GM21367 (cell line): Measurements from ENCODE around the gene HCN2.

Experiments
- ATAC-seq: cut with Tn5 transposase; IDR thresholded peaks from one replicate; pipeline ENCODE4 v1.9.1; 2021; ENCODE audit not compliant: unreplicated experiment

Gene HCN2

DNA sequence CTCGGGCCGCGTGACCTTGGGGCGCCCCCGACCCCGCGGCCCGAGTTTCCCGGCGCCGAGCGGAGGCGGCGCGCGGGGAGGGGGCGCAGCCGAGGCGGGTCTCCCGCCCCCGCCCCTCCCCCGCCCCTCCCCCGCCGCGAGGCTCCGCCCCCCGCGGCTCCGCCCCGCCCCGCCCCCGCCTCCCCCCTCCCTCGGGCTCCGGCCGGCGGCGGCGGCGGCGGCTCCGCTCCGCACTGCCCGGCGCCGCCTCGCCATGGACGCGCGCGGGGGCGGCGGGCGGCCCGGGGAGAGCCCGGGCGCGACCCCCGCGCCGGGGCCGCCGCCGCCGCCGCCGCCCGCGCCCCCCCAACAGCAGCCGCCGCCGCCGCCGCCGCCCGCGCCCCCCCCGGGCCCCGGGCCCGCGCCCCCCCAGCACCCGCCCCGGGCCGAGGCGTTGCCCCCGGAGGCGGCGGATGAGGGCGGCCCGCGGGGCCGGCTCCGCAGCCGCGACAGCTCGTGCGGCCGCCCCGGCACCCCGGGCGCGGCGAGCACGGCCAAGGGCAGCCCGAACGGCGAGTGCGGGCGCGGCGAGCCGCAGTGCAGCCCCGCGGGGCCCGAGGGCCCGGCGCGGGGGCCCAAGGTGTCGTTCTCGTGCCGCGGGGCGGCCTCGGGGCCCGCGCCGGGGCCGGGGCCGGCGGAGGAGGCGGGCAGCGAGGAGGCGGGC, at the start of gene HCN2:
Gene HCN2, plus strand, starts transcription at position 189 of the 703 bp plus-strand sequence. Its CDS starts 65 bp downstream, at position 254.
- ATAC-seq = no peak

DNA sequence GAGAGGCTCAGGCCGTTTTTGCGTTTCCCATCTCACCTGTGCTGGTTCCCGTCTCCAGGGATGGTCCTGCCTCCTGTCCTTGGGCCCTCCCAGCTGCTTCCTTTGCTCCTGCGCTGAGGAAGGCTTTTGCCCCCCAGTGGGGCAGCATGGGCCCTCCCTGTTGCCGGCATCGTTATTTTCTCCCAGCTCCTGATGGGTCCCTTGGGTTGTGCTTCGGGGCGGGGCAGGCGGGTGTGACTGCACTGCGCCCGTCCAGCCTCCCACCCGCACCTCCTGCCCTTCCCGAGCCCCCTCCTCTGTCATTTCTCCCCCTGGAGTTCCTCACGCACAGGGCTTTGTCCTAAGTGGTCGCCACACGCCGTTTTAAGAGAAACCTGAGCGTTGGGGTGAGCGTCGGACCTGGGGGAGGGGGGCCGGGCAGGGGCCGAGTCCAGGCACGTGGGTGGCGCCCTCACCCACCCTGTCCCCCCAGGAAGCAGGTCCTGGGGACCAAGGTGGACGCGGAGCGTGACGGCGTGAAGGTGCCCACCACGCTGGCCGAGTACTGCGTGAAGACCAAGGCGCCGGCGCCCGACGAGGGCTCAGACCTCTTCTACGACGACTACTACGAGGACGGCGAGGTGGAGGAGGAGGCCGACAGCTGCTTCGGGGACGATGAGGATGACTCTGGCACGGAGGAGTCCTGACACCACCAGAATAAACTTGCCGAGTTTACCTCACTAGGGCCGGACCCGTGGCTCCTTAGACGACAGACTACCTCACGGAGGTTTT, 48.6 kb upstream of the HCN2 start:
- no peak for ATAC-seq

DNA sequence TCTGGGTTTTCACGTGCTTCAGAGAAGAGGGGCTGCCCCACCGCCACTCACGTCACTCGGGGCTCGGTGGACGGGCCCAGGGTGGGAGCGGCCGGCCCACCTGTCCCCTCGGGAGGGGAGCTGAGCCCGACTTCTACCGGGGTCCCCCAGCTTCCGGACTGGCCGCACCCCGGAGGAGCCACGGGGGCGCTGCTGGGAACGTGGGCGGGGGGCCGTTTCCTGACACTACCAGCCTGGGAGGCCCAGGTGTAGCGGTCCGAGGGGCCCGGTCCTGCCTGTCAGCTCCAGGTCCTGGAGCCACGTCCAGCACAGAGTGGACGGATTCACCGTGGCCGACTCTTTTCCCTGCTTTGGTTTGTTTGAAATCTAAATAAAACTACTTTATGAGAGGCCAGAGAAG, 48.0 kb upstream of the HCN2 start:
- no peak for ATAC-seq

DNA sequence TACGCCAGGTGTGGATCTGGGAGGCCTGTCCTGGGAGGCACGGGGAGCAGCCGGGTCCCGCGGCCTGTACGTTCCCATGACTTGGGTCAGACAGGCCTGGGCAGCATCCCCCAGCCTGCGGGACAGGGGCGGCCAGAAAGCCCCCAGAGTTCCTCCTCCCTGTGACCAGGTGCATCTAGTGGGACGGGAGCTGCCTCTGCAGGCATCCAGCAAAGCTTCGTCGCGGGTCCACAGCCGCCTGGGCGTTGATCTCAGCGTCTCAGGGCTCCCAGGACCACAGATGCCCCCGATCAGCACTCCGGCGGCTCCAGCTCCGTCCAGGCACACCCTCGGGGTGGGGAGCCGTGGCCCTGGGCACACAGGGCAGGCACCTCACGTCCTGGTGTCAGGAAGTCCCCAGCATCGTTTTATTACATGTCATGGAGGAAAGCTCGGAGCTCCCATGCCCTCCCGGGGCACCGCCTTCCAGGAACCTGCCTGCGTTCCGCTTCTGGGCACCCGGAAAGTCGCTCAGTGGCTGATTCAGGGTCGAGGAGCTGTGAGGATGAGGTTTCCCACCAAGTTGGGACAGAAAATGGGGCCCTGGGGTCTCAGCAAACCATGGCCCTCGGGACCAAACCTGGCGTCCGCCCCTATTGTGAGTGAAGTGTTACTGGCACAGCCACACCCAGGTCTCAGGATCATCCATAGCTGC, 47.4 kb upstream of the HCN2 start:
- no peak for ATAC-seq

DNA sequence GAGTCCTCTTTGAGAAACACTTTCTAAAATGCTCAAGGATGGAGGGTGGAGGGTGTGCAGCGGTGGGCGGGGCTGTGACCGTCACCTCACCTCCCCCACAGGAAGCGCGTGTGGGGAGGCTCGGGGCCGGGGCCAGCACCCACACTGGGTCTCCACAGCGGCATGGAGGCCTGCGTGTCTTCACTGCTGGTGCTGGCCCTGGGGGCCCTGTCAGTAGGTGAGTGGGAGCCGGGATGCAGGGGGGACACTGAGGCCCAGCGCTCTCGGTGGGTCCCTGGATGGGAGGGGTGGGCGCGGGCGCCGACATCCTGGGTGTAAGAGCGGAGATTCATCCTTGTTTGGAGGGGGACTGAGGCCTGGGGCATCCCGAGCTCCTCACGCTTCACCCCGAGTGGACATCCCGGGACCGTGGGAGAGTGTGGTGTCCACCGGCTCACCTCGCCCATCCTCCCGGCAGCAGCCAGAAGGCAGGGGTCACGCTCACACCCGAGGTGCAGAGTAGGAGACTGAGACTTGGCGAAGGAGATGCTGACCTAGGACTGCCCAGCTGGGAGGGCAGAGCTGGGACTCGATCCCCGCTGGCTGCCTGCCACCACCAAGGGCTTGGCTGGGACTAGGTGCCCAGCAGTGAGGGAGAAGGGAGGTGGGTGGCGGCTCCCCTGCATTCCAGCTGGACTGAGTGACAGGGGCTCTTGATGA, 45.6 kb upstream of the HCN2 start, which contains the start of gene GZMM:
Gene GZMM, plus strand, starts transcription at position 144 of the 699 bp plus-strand sequence. Its CDS starts 19 bp downstream, at position 163.
- no peak for ATAC-seq

DNA sequence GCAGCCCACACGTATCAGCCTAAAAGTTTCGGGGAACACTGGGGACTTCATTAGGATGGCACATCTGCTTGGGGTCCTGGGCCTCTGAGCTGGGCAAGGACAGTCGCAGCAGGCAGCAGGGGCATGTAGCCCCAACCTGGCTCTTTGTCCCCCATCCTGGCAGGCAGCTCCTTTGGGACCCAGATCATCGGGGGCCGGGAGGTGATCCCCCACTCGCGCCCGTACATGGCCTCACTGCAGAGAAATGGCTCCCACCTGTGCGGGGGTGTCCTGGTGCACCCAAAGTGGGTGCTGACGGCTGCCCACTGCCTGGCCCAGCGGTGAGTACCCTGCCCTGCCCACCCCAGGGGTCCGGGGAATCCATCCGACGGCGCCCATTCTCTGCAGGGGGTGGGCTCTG, 42.6 kb upstream of the HCN2 start:
- ATAC-seq = no peak

DNA sequence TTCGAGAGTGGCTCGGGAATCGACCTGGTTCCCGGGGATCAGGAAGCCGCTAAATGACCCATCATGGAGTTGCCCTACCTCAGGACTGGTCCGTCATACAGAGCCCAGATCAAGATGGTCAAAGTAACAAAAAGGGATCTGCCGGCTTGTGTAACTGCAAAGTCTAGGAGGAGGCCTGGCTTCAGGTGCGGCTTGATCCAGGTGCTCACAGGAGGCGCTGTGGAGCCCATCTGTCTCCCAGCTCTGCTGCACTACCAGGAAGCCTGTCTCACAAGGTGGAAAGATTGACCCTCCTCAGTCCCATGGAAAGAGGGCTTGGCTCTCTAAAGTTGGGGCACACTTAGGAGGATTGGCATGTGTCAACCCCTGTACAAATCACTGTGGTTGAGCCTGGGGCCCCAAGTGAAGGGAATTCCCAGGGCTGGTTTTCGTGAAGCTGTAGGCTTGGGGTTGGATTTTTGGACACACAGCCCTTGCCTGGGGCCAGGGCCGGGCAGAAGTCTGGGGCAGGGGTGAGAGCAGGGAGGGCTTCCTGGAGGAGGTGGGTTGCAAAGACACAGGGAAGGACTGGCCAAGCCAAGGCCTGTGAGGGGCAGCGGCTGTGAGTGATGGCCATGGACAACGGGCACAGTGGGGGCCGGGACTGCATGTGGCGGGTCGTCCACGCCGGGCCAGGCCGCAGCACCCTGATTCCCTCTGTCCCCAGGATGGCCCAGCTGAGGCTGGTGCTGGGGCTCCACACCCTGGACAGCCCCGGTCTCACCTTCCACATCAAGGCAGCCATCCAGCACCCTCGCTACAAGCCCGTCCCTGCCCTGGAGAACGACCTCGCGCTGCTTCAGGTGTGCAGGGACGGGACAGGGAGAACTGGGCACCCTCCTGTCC, 41.6 kb upstream of the HCN2 start:
- ATAC-seq = no peak

DNA sequence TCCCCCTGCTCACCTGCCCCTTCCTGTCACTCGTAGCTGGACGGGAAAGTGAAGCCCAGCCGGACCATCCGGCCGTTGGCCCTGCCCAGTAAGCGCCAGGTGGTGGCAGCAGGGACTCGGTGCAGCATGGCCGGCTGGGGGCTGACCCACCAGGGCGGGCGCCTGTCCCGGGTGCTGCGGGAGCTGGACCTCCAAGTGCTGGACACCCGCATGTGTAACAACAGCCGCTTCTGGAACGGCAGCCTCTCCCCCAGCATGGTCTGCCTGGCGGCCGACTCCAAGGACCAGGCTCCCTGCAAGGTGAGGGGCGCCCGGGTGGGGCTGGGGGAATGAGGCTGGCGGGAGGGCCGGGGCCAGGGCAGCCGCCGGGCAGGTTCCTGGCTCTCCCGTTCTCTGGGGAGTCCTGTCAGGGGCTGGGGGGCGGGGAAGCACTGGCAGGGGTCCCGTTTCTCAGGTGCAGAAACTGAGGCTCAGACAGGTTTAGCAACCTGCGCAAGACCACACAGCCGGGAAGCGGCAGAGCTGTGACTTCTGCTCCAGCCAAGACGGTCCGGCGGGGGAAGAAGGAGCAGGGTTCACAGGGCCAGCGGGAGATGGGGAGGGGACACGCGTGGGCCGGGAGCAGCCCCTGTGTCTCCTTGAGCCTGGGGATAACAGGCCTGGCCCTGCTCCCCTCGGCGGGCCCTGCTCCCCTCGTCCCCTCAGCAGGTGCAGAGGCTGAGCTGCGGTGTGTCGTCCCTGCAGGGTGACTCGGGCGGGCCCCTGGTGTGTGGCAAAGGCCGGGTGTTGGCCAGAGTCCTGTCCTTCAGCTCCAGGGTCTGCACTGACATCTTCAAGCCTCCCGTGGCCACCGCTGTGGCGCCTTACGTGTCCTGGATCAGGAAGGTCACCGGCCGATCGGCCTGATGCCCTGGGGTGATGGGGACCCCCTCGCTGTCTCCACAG, 40.5 kb upstream of the HCN2 start:
- ATAC-seq = no peak

DNA sequence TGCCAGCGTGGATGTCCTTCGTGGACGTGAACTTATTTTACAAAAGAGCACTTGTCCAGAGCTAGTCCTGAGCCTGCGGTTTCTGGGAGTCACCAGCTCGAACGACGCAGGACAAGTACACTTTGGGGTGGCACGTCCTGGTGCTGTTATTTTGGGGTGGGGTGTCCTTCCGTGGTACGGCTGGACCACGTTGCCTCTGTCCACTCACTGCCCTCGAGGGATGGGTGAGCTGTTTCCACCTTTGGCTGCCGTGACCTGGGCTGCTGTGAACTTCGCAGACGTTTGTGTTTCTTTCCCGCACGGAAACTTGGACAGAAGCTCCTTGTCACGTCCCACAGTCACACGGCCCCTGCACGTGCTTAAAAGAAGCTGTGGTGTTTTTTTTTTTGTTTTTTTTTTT, 34.9 kb upstream of the HCN2 start:
- ATAC-seq = no peak

DNA sequence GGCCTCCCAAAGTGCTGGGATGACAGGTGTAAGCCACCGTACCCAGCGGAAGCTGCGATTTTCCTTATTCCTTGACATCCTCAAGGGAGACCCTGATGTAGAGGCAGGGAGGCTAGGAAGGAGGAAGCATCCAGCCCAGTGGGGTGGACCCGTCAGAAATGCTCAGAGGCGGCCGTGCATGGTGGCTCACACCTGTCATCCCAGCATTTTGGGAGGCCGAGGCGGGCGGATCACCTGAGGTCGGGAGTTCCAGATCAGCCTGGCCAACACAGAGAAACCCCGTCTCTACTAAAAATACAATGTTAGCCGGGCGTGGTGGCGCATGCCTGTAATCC, 34.2 kb upstream of the HCN2 start:
- no peak for ATAC-seq

DNA sequence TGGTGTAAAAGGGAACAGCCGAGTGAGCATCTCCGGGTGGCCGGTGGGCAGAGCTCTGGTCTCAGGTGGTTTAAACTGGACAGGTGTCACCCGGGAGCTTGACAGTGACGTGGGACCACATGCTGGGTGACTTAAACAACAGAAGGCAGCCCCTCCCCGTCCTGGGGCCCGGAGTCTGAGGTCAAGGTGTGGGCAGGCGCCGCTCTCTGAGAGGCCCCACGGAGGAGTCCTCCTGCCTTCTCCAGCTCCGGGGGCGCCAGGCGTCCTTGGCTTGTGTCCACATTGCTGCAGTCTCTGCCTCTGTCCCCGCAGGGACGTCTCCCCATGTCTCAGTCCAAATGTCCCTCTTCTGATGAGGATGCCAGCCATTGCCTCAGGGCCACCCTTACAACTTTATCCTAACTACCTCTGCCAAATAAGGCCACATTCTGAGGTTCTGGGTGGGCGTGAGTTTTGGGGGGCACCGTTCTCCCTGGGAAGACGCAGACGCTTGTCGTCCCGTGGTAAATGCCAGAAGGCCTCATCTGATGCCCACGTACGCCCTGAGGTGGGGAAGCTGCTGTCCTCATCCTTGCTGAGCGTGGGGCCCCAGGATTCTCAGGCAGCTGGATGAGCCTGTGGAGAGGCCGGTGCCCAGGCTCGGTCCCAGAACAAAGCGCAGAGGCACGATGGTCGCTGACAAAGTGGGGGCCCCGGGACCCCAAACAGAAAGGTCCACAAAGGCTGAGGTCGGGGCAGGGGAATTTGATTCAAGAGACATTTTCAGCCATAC, 32.9 kb upstream of the HCN2 start:
- no peak for ATAC-seq

DNA sequence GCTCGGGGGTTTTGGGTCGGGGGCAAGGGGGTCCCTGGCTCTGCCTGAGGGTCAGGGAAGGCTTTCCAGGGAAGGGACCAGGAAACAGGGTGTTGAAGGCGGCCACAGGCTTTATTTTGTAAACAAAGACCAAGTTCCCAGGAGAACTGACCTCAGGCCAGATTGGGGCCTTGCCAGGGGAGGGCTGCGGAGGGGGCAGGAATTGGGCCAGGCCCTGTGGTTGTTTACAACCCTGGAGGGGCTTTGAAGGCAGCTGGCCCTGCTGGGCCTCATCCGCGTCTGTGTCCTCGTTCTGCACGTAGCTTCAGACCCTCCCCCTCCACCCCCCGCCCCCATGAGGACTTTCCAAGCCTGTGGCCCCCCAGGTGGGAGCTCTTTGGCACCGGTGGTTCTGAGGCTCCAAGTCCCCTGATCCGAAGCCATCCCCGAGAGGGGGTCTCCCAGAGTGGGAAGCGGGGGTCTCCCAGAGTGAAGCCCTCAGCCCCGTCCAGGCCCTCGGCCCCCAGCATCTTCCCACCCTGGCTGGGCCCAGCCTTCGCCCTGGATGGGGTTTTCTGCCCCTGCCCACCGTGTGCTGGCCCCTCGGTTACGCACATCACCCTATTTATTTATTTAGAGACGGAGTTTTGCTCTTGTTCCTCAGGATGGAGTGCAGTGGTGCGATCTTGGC, 30.8 kb upstream of the HCN2 start:
- ATAC-seq = no peak

DNA sequence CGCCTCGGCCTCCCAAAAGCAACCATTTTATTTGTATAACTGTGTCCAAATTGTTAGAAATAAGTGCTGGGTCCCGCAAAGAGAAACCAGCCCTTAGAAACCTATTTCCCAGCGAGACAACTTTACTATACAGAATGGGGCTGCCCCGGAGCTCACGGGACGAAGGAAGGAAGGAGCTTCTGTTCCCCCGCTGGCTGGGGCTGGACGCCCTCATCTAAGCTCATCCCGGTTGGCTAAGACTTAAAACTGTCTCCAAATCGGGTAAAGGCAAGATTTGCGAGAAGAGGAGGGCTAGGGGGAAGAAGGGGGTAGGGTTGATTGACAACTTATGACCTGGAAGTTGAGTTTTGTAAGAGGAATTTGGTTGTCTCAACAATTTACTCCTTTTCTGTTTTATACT, 29.6 kb upstream of the HCN2 start:
- ATAC-seq = no peak

DNA sequence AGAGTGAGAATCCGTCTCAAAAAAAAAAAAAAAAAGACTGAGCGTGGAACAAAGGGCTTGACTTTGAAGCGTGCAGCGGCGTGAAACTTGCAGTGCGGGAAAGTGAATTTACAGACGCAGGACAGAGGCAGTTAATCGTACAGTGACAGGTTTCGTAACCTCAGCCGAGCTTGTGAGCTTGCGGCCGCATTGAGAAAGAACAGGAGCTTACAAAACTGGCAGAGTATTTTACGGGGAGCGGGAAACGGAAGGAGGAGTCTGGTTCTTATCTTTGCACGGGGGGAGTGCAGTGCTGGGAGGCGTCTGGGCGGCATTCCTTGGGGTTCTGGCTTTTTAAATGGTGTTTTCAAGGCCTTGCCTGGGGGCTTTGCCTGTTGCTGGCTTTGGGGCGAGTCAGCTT, 23.3 kb upstream of the HCN2 start:
- no peak for ATAC-seq

DNA sequence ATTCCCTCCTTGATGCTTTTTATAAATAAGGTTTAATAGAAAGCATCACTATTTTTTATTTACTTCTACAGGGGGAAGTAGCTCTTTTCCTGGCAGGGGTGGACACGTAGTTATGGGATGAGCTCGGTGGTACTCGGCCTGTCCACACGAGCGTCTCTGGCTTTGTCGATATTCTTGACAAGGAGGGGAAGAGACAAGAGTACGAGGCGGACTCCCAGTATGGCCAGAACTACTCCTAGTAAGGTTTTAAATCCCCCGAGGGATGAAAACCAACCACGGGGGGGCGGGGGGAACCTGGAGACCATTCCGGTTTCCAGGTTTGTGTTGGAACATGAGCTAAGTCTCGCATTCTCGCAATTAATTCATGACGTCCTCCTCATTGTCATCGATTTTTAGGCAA, 22.8 kb upstream of the HCN2 start:
- ATAC-seq = no peak

DNA sequence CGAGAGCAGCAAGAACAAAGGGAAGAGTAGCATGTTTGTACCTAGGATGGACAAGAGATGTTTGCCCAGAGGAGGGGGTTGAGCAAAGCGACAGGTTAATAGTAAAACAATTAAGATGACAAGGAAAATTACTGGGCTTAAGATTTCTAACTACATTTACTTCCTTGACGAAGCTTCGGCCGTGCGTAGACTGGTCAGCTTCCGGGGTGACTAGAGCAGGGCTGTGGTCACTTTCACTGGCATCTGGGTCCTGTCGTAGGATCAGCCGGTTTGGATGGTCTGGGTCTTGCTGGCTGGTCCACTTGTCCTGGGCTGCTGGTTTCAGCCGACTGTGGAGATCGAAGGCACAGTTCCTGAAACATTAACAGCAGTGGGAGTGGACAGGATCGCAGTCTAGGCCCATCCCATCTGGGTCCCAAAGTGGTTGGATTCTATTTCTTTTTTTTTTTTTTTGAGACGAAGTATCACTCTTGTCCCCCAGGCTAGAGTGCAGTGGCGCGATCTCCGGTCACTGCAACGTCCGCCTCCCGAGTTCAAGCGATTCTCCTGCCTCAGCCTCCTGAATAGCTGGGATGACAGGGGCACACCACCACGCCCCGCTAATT, 22.3 kb upstream of the HCN2 start:
- no peak for ATAC-seq

DNA sequence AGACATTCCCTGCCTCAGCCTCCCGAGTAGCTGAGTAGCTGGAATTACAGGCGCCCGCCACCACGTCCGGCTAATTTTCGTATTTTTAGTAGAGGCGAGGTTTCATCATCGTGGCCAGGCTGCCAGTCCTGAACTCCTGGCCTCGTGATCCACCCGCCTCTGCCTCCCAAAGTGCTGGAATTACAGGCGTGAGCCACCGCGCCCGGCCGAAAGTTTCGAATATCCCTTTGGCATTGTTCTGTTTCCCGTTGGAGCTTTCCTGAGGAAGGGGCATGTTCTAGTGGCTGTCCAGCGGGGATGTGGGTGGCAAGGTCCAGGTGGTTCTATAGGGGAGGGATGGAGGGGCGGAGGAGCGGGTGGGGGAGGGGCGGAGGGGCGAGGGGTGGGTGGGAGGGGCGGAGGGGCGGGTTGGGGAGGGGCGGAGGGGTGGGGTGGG, 19.4 kb upstream of the HCN2 start:
- no peak for ATAC-seq
